HT1080 (cell line): ENCODE measurements around the gene TAAR1. TPM values are rescaled to one million over a fixed set of nuclear protein-coding genes. Genes with fewer than 3 reads are reported as not detected.

Experiments
- DNase-seq: peaks from one replicate; pipeline ENCODE4 v3.0.0-alpha.2; 2015; ENCODE audit warnings: low read depth
- total RNA-seq: library from RNA; depleted of rRNA; stranded (reverse); fragments of >200 nt; shearing (Covaris generic); gene quantifications from 2 replicates; pipeline ENCODE4 v1.2.3, GENCODE V29; 2014; rRNA removed

The TAAR1 gene
- total RNA-seq, 1 experiment from 2014 or later = not detected

DNA sequence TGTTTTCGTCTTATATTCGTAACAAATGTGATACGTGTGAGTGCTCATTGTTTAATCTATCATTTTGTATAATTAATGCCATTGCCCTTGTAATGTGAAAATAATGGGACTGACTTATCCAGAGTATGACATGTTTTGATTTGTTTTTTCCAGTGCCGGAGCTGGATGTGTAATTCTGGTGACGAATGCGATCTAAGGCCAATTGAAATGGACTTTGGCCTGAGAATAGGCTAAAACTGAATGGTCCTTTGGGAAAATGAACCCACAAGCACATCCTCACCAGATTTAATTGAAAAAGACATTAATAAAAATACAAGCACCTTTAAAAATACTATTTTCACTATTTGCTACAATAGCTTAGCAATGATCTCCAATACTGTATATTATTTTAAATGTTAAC is 62.8 kb downstream of the TAAR1 start:
- no peak for DNase-seq

Other genes with a start within 250 kb of the TAAR1 start
- 19.7 and 23.4 TPM in 2 replicates for gene STX7, start 146.1 kb downstream of the TAAR1 start, total RNA-seq
- not detected in 2 replicates for gene TAAR9, start 120.9 kb downstream of the TAAR1 start, total RNA-seq
- not detected in 2 replicates for gene TAAR8, start 106.5 kb downstream of the TAAR1 start, total RNA-seq
- not detected in 2 replicates for gene TAAR6, start 88.9 kb downstream of the TAAR1 start, total RNA-seq
- not detected in 2 replicates for gene TAAR5, start 69.4 kb downstream of the TAAR1 start, total RNA-seq
- not detected in 2 replicates for gene TAAR2, start 34.9 kb downstream of the TAAR1 start, total RNA-seq
- gene VNN1, start 54.9 kb upstream of the TAAR1 start, total RNA-seq = 0.05 and 0.27 TPM in 2 replicates
- gene VNN2, start 98.7 kb upstream of the TAAR1 start, total RNA-seq = 0.08 and 0.10 TPM in 2 replicates
- gene SLC18B1, start 139.5 kb upstream of the TAAR1 start, total RNA-seq = 4.5 and 5.5 TPM in 2 replicates
- gene RPS12, start 155.4 kb upstream of the TAAR1 start, total RNA-seq = 2,136 and 3,212 TPM in 2 replicates